SK-N-SH (cell line): ENCODE results near the gene LILRA2. TPM values are rescaled to one million over a fixed set of nuclear protein-coding genes. Genes with fewer than 3 reads are reported as not detected.

Experiments
- CTCF ChIA-PET: fragments of 300-600, 350-600 bp; formaldehyde crosslinking; extraction: SDS; loops from one replicate; lab custom pipeline; 2021; lab: Yijun Ruan, JAX
- POLR2A ChIA-PET: fragments of 350-600 bp; sonication (Branson Sonifier 250); formaldehyde crosslinking; extraction: SDS; loops from one replicate; lab custom pipeline; 2020; ENCODE audit warnings: antibody characterized with exemption, inconsistent platforms; lab: Yijun Ruan, JAX
- DNase-seq: peaks from one replicate; pipeline ENCODE4 v3.0.0; 2012
- H2AFZ ChIP-seq: fragments of 200-600 bp; sonication (generic); 2 replicates; pipeline ENCODE4 v1.8.1; 2016; ENCODE audit warnings: antibody characterized with exemption, mild to moderate bottlenecking, low read depth
- H3F3A ChIP-seq: fragments of 200-600 bp; sonication (generic); replicated peaks from 2 replicates; pipeline ENCODE3; 2016; ENCODE audit warnings: antibody characterized with exemption, mild to moderate bottlenecking; ENCODE audit not compliant: insufficient read depth
- H3K27ac ChIP-seq, 2 experiments: fragments of 200-500 bp in 1 of 2; fragments of 200-600 bp in 1 of 2; sonication (Bioruptor generic) in 1 of 2; sonication (generic), shearing (Covaris generic) in 1 of 2; 2 replicates each; pipeline versions ENCODE4 v1.5.1 to v1.6.1; 2014 to 2016; ENCODE audit warnings: low read depth in 2 of 2, inconsistent platforms in 1 of 2, low read length in 1 of 2, mild to moderate bottlenecking in 1 of 2, mixed read lengths in 1 of 2
- H3K27me3 ChIP-seq: fragments of 200-600 bp; sonication (generic), shearing (Covaris generic); 2 replicates; pipeline ENCODE4 v1.6.1; 2016; ENCODE audit warnings: mixed run types; ENCODE audit not compliant: insufficient read depth
- H3K36me3 ChIP-seq, 2 experiments: fragments of 200-500 bp in 1 of 2; fragments of 200-600 bp in 1 of 2; sonication (Bioruptor generic) in 1 of 2; sonication (generic) in 1 of 2; replicated peaks in 1 of 2; 2 replicates each; pipeline versions ENCODE3 to v1.5.1; 2014 to 2016; ENCODE audit warnings: low read length in 1 of 2, mild to moderate bottlenecking in 1 of 2; ENCODE audit not compliant: insufficient read depth in 2 of 2, control insufficient read depth in 1 of 2
- H3K4me1 ChIP-seq, 2 experiments: fragments of 200-500 bp in 1 of 2; fragments of 200-600 bp in 1 of 2; sonication (Bioruptor generic) in 1 of 2; sonication (generic), shearing (Covaris generic) in 1 of 2; 2 replicates each; pipeline versions ENCODE4 v1.5.1 to v1.6.1; 2014 to 2016; ENCODE audit warnings: low read depth in 1 of 2, low read length in 1 of 2, mixed run types in 1 of 2; ENCODE audit not compliant: insufficient read depth in 2 of 2, control insufficient read depth in 1 of 2
- H3K4me2 ChIP-seq: fragments of 200-600 bp; sonication (generic), shearing (Covaris generic); 2 replicates; pipeline ENCODE4 v1.6.1; 2017; ENCODE audit warnings: mixed run types
- H3K4me3 ChIP-seq, 2 experiments: fragments of 200-500 bp in 1 of 2; fragments of 200-600 bp in 1 of 2; sonication (Bioruptor generic) in 1 of 2; sonication (generic), shearing (Covaris generic) in 1 of 2; 2 replicates each; pipeline versions ENCODE4 v1.5.1 to v1.8.1; 2014 to 2016; ENCODE audit warnings: low read depth in 2 of 2, inconsistent platforms in 1 of 2, low read length in 1 of 2, mild to moderate bottlenecking in 1 of 2, mixed read lengths in 1 of 2, moderate library complexity in 1 of 2
- H3K79me2 ChIP-seq: fragments of 200-600 bp; sonication (generic); 2 replicates; pipeline ENCODE4 v1.8.1; 2017; ENCODE audit warnings: mild to moderate bottlenecking; ENCODE audit not compliant: insufficient read depth
- H3K9ac ChIP-seq: fragments of 200-600 bp; sonication (generic); 2 replicates; pipeline ENCODE4 v1.6.1; 2017; ENCODE audit warnings: mixed run types
- H3K9me2 ChIP-seq: fragments of 200-600 bp; sonication (generic); 2 replicates; pipeline ENCODE4 v1.6.1; 2017; ENCODE audit warnings: mixed run types
- H3K9me3 ChIP-seq: fragments of 200-600 bp; sonication (generic); 2 replicates; pipeline ENCODE4 v1.6.1; 2017; ENCODE audit warnings: mixed run types, mild to moderate bottlenecking, moderate library complexity
- H4K20me1 ChIP-seq: fragments of 200-600 bp; sonication (generic); 2 replicates; pipeline ENCODE4 v1.6.1; 2017; ENCODE audit warnings: mild to moderate bottlenecking, mixed run types; ENCODE audit not compliant: insufficient read depth
- CHD2 ChIP-seq: fragments of 150-350 bp; IDR thresholded peaks from 2 replicates; pipeline ENCODE4 v1.6.1; 2018; ENCODE audit warnings: low read length; ENCODE audit not compliant: partially characterized antibody
- FOSL2 ChIP-seq: IDR thresholded peaks from 2 replicates; pipeline ENCODE4 v1.4.0; 2012; ENCODE audit warnings: low read depth, mild to moderate bottlenecking, moderate library complexity, borderline replicate concordance
- FOXM1 ChIP-seq: IDR thresholded peaks from 2 replicates; pipeline ENCODE4 v1.4.0; 2012; ENCODE audit warnings: low read depth, mild to moderate bottlenecking
- JUND ChIP-seq: IDR thresholded peaks from 2 replicates; pipeline ENCODE4 v1.4.0; 2012
- MEF2A ChIP-seq: IDR thresholded peaks from 2 replicates; pipeline ENCODE4 v1.4.0; 2012; ENCODE audit warnings: low read depth, borderline replicate concordance
- MXI1 ChIP-seq: IDR thresholded peaks from 2 replicates; pipeline ENCODE4 v1.6.1; 2012; ENCODE audit warnings: mild to moderate bottlenecking, low read depth, low read length, improper control_type of control experiment
- NFIC ChIP-seq: IDR thresholded peaks from 2 replicates; pipeline ENCODE4 v1.4.0; 2012; ENCODE audit warnings: borderline replicate concordance
- NRF1 ChIP-seq: IDR thresholded peaks from 2 replicates; pipeline ENCODE4 v1.6.1; 2012; ENCODE audit warnings: low read depth, mild to moderate bottlenecking, low read length
- RAD21 ChIP-seq: IDR thresholded peaks from 2 replicates; pipeline ENCODE4 v1.6.1; 2012; ENCODE audit warnings: mild to moderate bottlenecking, low read length
- RFX5 ChIP-seq: IDR thresholded peaks from 2 replicates; pipeline ENCODE4 v1.6.1; 2012; ENCODE audit warnings: mild to moderate bottlenecking, improper control_type of control experiment, low read length
- SMC3 ChIP-seq: IDR thresholded peaks from 2 replicates; pipeline ENCODE4 v1.6.1; 2012; ENCODE audit warnings: low read depth, low read length, improper control_type of control experiment
- YY1 ChIP-seq: IDR thresholded peaks from 2 replicates; pipeline ENCODE4 v1.4.0; 2012; ENCODE audit warnings: low read depth, mild to moderate bottlenecking
- WGBS: methylation state at CpG from one replicate; pipeline ENCODE4 v1.1.6; 2017; ENCODE audit warnings: low lambda C conversion rate; 5-methylcytosine and 5-hydroxymethylcytosine counted together
- polyA plus RNA-seq, 3 experiments: library from polyadenylated mRNA; depleted of rRNA; stranded (reverse); fragments of >200 nt; gene quantifications; 2 replicates each; pipeline ENCODE4 v1.2.3, GENCODE V29; 2012
- small RNA-seq, 7 experiments: library from RNA; depleted of rRNA; stranded (forward); fragments of <200 nt; gene quantifications; one replicate each; pipeline ENCODE3, GENCODE V24; 2012
- TF ChIP-seq, protein P1 (sequence below): fragments of 150-350 bp; IDR thresholded peaks from 2 replicates; pipeline ENCODE4 v1.6.1; 2016; ENCODE audit warnings: mild to moderate bottlenecking, low read depth, low read length
- TF ChIP-seq, protein P2 (sequence below): IDR thresholded peaks from 2 replicates; pipeline ENCODE4 v1.4.0; 2012; ENCODE audit warnings: low read depth, borderline replicate concordance
- TF ChIP-seq, protein P3 (sequence below): IDR thresholded peaks from 2 replicates; pipeline ENCODE4 v1.4.0; 2012; ENCODE audit warnings: low read depth, borderline replicate concordance

LILRA2 gene
- polyA plus RNA-seq, 1 of the 3 experiments (the other 2 are of a cell fraction): not detected

DNA sequence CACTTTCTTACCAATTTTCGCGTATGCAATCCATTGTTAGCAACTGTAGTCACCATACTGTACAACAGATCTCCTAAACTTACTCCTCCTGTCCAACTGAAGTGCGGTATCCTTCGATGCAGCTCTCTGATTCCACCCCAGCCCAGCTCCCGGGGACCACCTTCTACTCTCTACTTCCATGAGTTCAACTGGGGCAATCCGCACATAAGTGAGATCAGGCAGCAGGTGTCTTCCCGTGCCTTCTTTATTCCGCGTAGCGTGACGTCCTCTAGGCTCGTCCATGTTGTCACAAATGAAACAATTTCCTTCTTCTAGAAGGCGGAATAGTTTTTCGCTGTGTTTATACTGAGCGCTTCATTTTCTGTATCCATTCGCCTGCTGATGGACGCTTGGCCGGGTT lies 65.1 kb downstream of the LILRA2 start:
- no peak for DNase-seq
- no peak overlapping the region for H2AFZ ChIP-seq
- POLR2A ChIA-PET: no interaction called here

More for the DNA sequence above, 65.1 kb downstream of the LILRA2 start:
- Histone ChIP-seq H3K27ac (no peak overlapping the region), H3K4me1 (no peaks in the 10 kb centered on the region), H3K4me3 (no peak overlapping the region), H3K79me2 (no peaks in the 10 kb centered on the region), H3K9me2 (no peaks in the 10 kb centered on the region), H3K36me3 (no peaks in the 10 kb centered on the region), H3F3A (no peaks in the 10 kb centered on the region), H3K9me3 (no peaks in the 10 kb centered on the region), H3K9ac (no peak overlapping the region), H4K20me1 (no peaks in the 10 kb centered on the region), H3K27me3 (peaks cover 33% of the 10 kb centered on the region; the same call in 1 of the 2 replicates), H3K4me2 (no peak overlapping the region)
- CTCF ChIA-PET: interaction anchor here (0.7 kb wide), 1 partner anchor 16 kb away, joined by 3 read pairs; no protein-coding TSS in a partner anchor
- 18% methylated on average over 18 of the region's 18 CpGs for WGBS
- TF ChIP-seq FOSL2 (no peak), RAD21 (no peak), CHD2 (no peak), MEF2A (no peak), FOXM1 (no peak), NFIC (no peak), JUND (no peak), SMC3 (no peak), MXI1 (no peak), RFX5 (no peak), YY1 (no peak), NRF1 (no peak)
- TF ChIP-seq, protein P1, sequence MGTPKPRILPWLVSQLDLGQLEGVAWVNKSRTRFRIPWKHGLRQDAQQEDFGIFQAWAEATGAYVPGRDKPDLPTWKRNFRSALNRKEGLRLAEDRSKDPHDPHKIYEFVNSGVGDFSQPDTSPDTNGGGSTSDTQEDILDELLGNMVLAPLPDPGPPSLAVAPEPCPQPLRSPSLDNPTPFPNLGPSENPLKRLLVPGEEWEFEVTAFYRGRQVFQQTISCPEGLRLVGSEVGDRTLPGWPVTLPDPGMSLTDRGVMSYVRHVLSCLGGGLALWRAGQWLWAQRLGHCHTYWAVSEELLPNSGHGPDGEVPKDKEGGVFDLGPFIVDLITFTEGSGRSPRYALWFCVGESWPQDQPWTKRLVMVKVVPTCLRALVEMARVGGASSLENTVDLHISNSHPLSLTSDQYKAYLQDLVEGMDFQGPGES: no peak
- TF ChIP-seq, protein P2, sequence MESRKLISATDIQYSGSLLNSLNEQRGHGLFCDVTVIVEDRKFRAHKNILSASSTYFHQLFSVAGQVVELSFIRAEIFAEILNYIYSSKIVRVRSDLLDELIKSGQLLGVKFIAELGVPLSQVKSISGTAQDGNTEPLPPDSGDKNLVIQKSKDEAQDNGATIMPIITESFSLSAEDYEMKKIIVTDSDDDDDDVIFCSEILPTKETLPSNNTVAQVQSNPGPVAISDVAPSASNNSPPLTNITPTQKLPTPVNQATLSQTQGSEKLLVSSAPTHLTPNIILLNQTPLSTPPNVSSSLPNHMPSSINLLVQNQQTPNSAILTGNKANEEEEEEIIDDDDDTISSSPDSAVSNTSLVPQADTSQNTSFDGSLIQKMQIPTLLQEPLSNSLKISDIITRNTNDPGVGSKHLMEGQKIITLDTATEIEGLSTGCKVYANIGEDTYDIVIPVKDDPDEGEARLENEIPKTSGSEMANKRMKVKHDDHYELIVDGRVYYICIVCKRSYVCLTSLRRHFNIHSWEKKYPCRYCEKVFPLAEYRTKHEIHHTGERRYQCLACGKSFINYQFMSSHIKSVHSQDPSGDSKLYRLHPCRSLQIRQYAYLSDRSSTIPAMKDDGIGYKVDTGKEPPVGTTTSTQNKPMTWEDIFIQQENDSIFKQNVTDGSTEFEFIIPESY: no peak
- TF ChIP-seq, protein P3, sequence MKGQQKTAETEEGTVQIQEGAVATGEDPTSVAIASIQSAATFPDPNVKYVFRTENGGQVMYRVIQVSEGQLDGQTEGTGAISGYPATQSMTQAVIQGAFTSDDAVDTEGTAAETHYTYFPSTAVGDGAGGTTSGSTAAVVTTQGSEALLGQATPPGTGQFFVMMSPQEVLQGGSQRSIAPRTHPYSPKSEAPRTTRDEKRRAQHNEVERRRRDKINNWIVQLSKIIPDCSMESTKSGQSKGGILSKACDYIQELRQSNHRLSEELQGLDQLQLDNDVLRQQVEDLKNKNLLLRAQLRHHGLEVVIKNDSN: no peak

Small RNAs within 50 kb of the gene (small RNA-seq; reads per million reads assigned to genes)
- 0 reads per million in 7 experiments for gene AC245036.2

Other genes starting within 250 kb of the LILRA2 start
- gene LILRA4, start 234.6 kb upstream of the LILRA2 start, polyA plus RNA-seq (2012; rRNA removed): not detected in 2 replicates
- gene LAIR1, start 208.9 kb upstream of the LILRA2 start, polyA plus RNA-seq (2012; rRNA removed): not detected in 2 replicates
- gene TTYH1, start 158.3 kb upstream of the LILRA2 start, polyA plus RNA-seq (2012; rRNA removed): 0.05 and 0.21 TPM in 2 replicates
- gene LENG8, start 124.6 kb upstream of the LILRA2 start, polyA plus RNA-seq (2012; rRNA removed): 84.0 and 89.1 TPM in 2 replicates
- gene LENG9, start 110.0 kb upstream of the LILRA2 start, polyA plus RNA-seq (2012; rRNA removed): 0.20 and 0.21 TPM in 2 replicates
- gene CDC42EP5, start 100.5 kb upstream of the LILRA2 start, polyA plus RNA-seq (2012; rRNA removed): 10.8 and 13.5 TPM in 2 replicates
- gene LAIR2, start 71.0 kb upstream of the LILRA2 start, polyA plus RNA-seq (2012; rRNA removed): not detected in 2 replicates
- not detected in 2 replicates for gene LILRA1, start 19.8 kb downstream of the LILRA2 start, polyA plus RNA-seq (2012; rRNA removed)
- not detected in 2 replicates for gene LILRB1, start 56.7 kb downstream of the LILRA2 start, polyA plus RNA-seq (2012; rRNA removed)
- gene LILRB4, start 89.2 kb downstream of the LILRA2 start, polyA plus RNA-seq (2012; rRNA removed): not detected in 2 replicates
- gene KIR3DL3, start 150.7 kb downstream of the LILRA2 start, polyA plus RNA-seq (2012; rRNA removed): not detected in 2 replicates
- not detected in 2 replicates for gene KIR2DL3, start 164.7 kb downstream of the LILRA2 start, polyA plus RNA-seq (2012; rRNA removed)
- gene KIR2DL1, start 196.0 kb downstream of the LILRA2 start, polyA plus RNA-seq (2012; rRNA removed): not detected in 2 replicates
- gene KIR2DL4, start 229.8 kb downstream of the LILRA2 start, polyA plus RNA-seq (2012; rRNA removed): not detected in 2 replicates
- not detected in 2 replicates for gene KIR3DL1, start 242.7 kb downstream of the LILRA2 start, polyA plus RNA-seq (2012; rRNA removed)